NB4 (cell line): ENCODE data around the gene TRMU.
"Not testable (repeated sequence)": the region's sequence is repeated elsewhere in the genome, so short reads cannot be mapped to it uniquely, and the experiment has no call there.

Source experiments
- POLR2A ChIP-seq: IDR thresholded peaks from 2 replicates; pipeline ENCODE4 v1.6.1; 2011; ENCODE audit warnings: mild to moderate bottlenecking; ENCODE audit not compliant: insufficient read length; ENCODE audit errors: extremely low read depth
- TF ChIP-seq, protein P1 (sequence below): IDR thresholded peaks from one replicate; pipeline ENCODE4 v1.5.1; 2012; ENCODE audit warnings: low read depth, low read length

DNA sequence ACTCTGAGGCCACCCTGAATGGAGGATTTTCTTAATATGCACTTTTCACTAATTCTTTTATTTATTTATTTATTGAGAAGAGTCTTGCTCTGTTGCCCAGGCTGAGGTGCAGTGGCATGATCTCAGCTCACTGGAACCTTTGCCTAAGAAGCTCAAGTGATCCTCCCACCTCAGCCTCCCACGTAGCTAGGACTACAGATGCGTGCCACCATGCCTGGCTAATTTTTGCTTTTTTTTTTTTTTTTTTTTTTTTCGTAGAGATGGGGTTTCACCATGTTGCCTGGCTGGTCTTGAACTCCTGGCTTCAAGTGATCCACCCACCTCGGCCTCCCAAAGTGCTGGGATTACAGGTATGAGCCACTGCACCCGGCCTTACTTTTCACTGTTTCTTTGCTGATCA is 61.5 kb downstream of the TRMU start:
- TF ChIP-seq, protein P1, sequence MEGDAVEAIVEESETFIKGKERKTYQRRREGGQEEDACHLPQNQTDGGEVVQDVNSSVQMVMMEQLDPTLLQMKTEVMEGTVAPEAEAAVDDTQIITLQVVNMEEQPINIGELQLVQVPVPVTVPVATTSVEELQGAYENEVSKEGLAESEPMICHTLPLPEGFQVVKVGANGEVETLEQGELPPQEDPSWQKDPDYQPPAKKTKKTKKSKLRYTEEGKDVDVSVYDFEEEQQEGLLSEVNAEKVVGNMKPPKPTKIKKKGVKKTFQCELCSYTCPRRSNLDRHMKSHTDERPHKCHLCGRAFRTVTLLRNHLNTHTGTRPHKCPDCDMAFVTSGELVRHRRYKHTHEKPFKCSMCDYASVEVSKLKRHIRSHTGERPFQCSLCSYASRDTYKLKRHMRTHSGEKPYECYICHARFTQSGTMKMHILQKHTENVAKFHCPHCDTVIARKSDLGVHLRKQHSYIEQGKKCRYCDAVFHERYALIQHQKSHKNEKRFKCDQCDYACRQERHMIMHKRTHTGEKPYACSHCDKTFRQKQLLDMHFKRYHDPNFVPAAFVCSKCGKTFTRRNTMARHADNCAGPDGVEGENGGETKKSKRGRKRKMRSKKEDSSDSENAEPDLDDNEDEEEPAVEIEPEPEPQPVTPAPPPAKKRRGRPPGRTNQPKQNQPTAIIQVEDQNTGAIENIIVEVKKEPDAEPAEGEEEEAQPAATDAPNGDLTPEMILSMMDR = not testable (repeated sequence)
- not testable (repeated sequence) for TF ChIP-seq POLR2A
